ENCODE data around the gene GNA12.

GNA12 gene

GRCh38 chr7:2841907-2842306, 2.2 kb downstream of the GNA12 start:
- DNase-seq (ENCODE audit: low read depth), result no peak
- in situ Hi-C loops (cut with HindIII; ENCODE audit: low sequenced_read_pairs), result no loop called here
- no peak overlapping the region for H3K4me3 ChIP-seq (ENCODE audit: low read depth, low read length)
- no peak for TF ChIP-seq CTCF (IDR thresholded peaks at IDR 0.05; ENCODE audit: low read depth, low read length, missing control alignments)

- in situ Hi-C loops (cut with HindIII; ENCODE audit: low sequenced_read_pairs), result no loop called here
- DNase-seq (ENCODE audit: low read depth), result no peak
- TF ChIP-seq CTCF (IDR thresholded peaks at IDR 0.05; ENCODE audit: low read depth, low read length, missing control alignments), result no peak
- H3K4me3 ChIP-seq (ENCODE audit: low read depth, low read length), result no peak overlapping the region
Measured at GRCh38 chr7:2840458-2840857, 3.6 kb downstream of the GNA12 start.

GRCh38 chr7:2838873-2839578, 5.1 kb downstream of the GNA12 start:
- no peak for DNase-seq (ENCODE audit: low read depth)
- in situ Hi-C loops (cut with HindIII; ENCODE audit: low sequenced_read_pairs), result no loop called here

GRCh38 chr7:2838451-2838850, 5.7 kb downstream of the GNA12 start:
- H3K4me3 ChIP-seq (ENCODE audit: low read depth, low read length), result no peak overlapping the region
- in situ Hi-C loops (cut with HindIII; ENCODE audit: low sequenced_read_pairs), result no loop called here
- no peak for DNase-seq (ENCODE audit: low read depth)
- no peak for TF ChIP-seq CTCF (IDR thresholded peaks at IDR 0.05; ENCODE audit: low read depth, low read length, missing control alignments)

More at GRCh38 chr7:2838873-2839578, 5.1 kb downstream of the GNA12 start:
- H3K4me3 ChIP-seq (ENCODE audit: low read depth, low read length), result no peak overlapping the region
- no peak for TF ChIP-seq CTCF (IDR thresholded peaks at IDR 0.05; ENCODE audit: low read depth, low read length, missing control alignments)

GRCh38 chr7:2837496-2837895, 6.6 kb downstream of the GNA12 start:
- H3K4me3 ChIP-seq (ENCODE audit: low read depth, low read length), result no peak overlapping the region
- TF ChIP-seq CTCF (IDR thresholded peaks at IDR 0.05; ENCODE audit: low read depth, low read length, missing control alignments), result no peak
- in situ Hi-C loops (cut with HindIII; ENCODE audit: low sequenced_read_pairs), result no loop called here
- no peak for DNase-seq (ENCODE audit: low read depth)

GRCh38 chr7:2834748-2835441, 9.2 kb downstream of the GNA12 start:
- in situ Hi-C loops (cut with HindIII; ENCODE audit: low sequenced_read_pairs), result no loop called here
- no peak for TF ChIP-seq CTCF (IDR thresholded peaks at IDR 0.05; ENCODE audit: low read depth, low read length, missing control alignments)
- no peak overlapping the region for H3K4me3 ChIP-seq (ENCODE audit: low read depth, low read length)
- DNase-seq (ENCODE audit: low read depth), result no peak
